Muscle of leg (tissue), 11 donors: ENCODE results near the gene TMEM242. TPM values are rescaled to one million over a fixed set of nuclear protein-coding genes. Genes with fewer than 3 reads are reported as not detected.
"Not testable (repeated sequence)": the region's sequence is repeated elsewhere in the genome, so short reads cannot be mapped to it uniquely, and the experiment has no call there.

Source experiments
- DNase-seq: peaks from one replicate; pipeline ENCODE4 v3.0.0; 2013
- H3K27ac ChIP-seq: one replicate; pipeline ENCODE4 v1.5.1; 2013; ENCODE audit warnings: mild to moderate bottlenecking, low read length, control low read depth
- H3K27me3 ChIP-seq: one replicate; pipeline ENCODE4 v1.6.1; 2013; ENCODE audit warnings: low read length; ENCODE audit not compliant: control insufficient read depth, insufficient read depth
- H3K36me3 ChIP-seq: one replicate; pipeline ENCODE4 v1.6.1; 2013; ENCODE audit warnings: low read length; ENCODE audit not compliant: control insufficient read depth, insufficient read depth
- H3K4me1 ChIP-seq: one replicate; pipeline ENCODE4 v1.6.1; 2013; ENCODE audit warnings: low read length; ENCODE audit not compliant: control insufficient read depth, insufficient read depth
- H3K4me3 ChIP-seq: one replicate; pipeline ENCODE4 v1.5.1; 2013; ENCODE audit warnings: low read length, control low read depth
- H3K9me3 ChIP-seq: replicated peaks from 2 replicates; pipeline ENCODE4 v1.6.1; 2013; ENCODE audit warnings: low read depth, low read length; ENCODE audit not compliant: control insufficient read depth
- WGBS: methylation state at CpG from one replicate; pipeline ENCODE4 v1.1.5; 2013; ENCODE audit warnings: missing lambda C conversion rate; ENCODE audit not compliant: insufficient coverage; 5-methylcytosine and 5-hydroxymethylcytosine counted together
- polyA plus RNA-seq, 8 donors: library from polyadenylated mRNA; unstranded; fragments of 120-200 nt; gene quantifications; one replicate each; pipeline versions ENCODE4 v1.2.1 to v1.2.3, GENCODE V29; 2013; ENCODE audit warnings: inconsistent platforms in 1 of 8, low replicate concordance in 1 of 8; ENCODE audit not compliant: insufficient read length in 8 of 8, insufficient read depth in 1 of 8
- total RNA-seq: library from RNA; stranded (reverse); fragments of 120-200 nt; gene quantifications from one replicate; pipeline ENCODE4 v1.2.4, GENCODE V29; 2013

The TMEM242 gene
- total and polyA plus RNA-seq, 9 donors, result 7.7 to 10.9 (median 9.8) TPM

DNA sequence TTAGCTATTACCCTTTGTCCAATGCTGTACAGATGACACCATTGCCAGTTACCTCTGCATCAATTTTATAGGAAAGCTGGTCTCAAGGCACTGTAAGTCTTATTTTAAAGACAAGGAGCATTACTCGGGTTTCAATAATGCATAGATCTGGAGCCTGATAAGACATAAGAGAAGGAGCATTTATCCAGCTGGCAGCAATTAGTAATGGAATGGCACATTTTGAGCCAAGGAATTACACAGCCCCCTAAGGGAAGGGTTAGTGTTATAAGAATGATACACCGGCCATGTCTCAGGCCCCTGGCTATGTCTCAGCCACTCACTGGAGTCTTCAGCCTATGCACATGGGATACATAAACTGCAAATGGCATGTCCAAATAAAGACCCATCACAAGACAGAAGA is 23.1 kb upstream of the TMEM242 start:
- DNase-seq, result no peak
- Histone ChIP-seq H3K36me3 (no peaks in the 10 kb centered on the region), H3K27ac (no peak overlapping the region), H3K4me3 (no peak overlapping the region), H3K4me1 (no peaks in the 10 kb centered on the region), H3K27me3 (peaks cover 2% of the 10 kb centered on the region), H3K9me3 (peaks cover 3% of the 10 kb centered on the region)
- WGBS, result 100% methylated on average over 2 of the region's 2 CpGs

GRCh38 chr6:157343732-157344131 is 20.4 kb upstream of the TMEM242 start:
- no peak overlapping the region for H3K27ac ChIP-seq
- no peaks in the 10 kb centered on the region for H3K9me3 ChIP-seq
- H3K27me3 ChIP-seq, result peaks cover 2% of the 10 kb centered on the region
- no peaks in the 10 kb centered on the region for H3K4me1 ChIP-seq
- H3K36me3 ChIP-seq, result no peaks in the 10 kb centered on the region
- no peak overlapping the region for H3K4me3 ChIP-seq
- WGBS, result 46% methylated on average over 4 of the region's 4 CpGs
- DNase-seq, result no peak

- Histone ChIP-seq H3K9me3 (no peaks in the 10 kb centered on the region), H3K27ac (no peak overlapping the region), H3K36me3 (no peaks in the 10 kb centered on the region), H3K4me3 (no peak overlapping the region), H3K4me1 (no peaks in the 10 kb centered on the region), H3K27me3 (no peaks in the 10 kb centered on the region)
- 86% methylated on average over 1 of the region's 1 CpG for WGBS
- no peak for DNase-seq
Observed at GRCh38 chr6:157339432-157339831, 16.1 kb upstream of the TMEM242 start.

DNA sequence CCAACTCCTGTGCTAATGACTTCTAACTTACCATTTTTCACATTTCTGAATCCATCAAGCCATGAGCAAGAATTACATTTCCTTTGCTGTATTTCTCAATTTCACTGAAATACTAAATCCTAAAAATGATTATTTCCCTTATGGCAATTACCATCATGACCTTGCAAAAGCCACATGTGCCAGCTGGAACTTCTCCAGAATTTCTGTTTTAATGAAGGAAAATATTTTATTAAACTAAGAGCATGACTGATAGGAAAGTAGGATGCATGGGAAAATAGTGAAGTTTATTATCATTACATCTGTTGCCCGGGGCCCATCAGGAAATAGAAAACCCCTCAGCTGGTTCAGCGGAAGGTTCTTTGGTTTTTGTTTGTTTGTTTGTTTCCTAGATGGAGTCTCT is 14.4 kb upstream of the TMEM242 start:
- Histone ChIP-seq H3K4me3 (no peak overlapping the region), H3K36me3 (no peaks in the 10 kb centered on the region), H3K9me3 (no peaks in the 10 kb centered on the region), H3K27ac (no peak overlapping the region), H3K4me1 (no peaks in the 10 kb centered on the region), H3K27me3 (peaks cover 3% of the 10 kb centered on the region)
- WGBS, result 100% methylated on average over 1 of the region's 2 CpGs
- DNase-seq, result no peak

DNA sequence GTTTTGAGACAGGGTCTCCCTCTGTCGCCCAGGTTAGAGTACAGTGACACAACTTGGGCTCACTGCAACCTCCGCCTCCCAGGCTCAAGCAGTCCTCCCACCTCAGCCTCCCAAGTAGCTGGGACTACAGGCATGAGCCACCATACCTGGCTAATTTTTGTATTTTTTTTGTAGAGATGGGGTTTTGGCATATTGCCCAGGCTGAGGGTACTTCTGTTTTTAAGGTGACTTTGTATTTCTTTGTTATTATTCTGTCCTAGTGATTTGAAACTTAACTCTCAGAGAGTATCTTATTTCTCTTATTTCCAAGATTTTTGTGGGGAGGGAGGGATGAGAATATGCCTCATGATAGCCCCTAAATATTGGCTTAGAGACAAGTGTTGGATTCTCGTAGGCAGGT is 14.0 kb upstream of the TMEM242 start:
- not testable (repeated sequence) for H3K4me1 ChIP-seq, H3K9me3 ChIP-seq, DNase-seq, H3K36me3 ChIP-seq, H3K27me3 ChIP-seq, H3K27ac ChIP-seq, H3K4me3 ChIP-seq
- WGBS, result no CpG with 5 or more reads among the region's 3 CpGs

DNA sequence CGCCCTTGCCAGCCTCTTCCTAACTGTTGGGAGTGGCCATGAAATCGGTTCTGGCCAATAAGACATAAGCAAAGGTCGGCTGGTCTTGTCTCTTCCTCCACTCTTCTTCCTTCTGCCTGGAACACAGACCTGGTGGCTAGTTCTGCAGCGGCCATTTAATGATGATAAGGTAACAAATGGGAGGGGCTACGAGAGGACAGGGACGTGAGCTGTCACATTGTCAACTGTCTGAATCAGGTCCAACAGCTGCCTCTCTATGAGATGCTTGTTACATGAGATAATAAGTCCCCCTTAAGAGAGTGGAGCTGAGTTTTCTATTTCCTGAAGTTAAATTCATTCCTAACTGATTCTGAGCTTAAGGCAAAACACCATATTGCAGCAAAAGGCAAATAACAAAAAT is 12.5 kb upstream of the TMEM242 start:
- Histone ChIP-seq H3K4me1 (no peaks in the 10 kb centered on the region), H3K36me3 (no peaks in the 10 kb centered on the region), H3K27me3 (peaks cover 3% of the 10 kb centered on the region), H3K27ac (no peak overlapping the region), H3K9me3 (no peaks in the 10 kb centered on the region), H3K4me3 (no peak overlapping the region)
- WGBS, result 28% methylated on average over 4 of the region's 6 CpGs
- DNase-seq, result peak; percentile 42

DNA sequence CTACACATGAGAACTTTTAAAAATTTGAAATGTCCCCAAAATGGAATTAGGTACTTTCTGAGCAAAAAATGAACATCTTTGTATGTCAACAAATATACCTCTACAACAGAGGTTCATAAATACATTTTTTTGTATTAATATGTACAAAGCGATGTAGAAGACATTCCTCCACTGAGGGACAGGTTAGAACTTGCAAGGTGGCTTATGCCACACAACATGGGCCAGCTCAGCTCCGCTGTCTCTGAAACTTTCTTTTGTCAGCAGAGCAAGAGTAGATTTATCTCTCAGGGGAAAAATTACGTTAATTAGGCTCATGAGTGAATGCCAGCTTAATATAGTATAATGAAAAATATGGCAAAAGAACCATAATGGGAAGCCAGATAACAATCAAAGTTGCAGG is 10.6 kb upstream of the TMEM242 start:
- Histone ChIP-seq H3K27me3 (peaks cover 7% of the 10 kb centered on the region), H3K27ac (no peak overlapping the region), H3K4me3 (no peak overlapping the region), H3K9me3 (no peaks in the 10 kb centered on the region), H3K36me3 (no peaks in the 10 kb centered on the region), H3K4me1 (no peaks in the 10 kb centered on the region)
- 100% methylated on average over 1 of the region's 3 CpGs for WGBS
- DNase-seq, result no peak

GRCh38 chr6:157333537-157333936 is 10.2 kb upstream of the TMEM242 start:
- Histone ChIP-seq H3K4me3 (no peak overlapping the region), H3K27me3 (peaks cover 7% of the 10 kb centered on the region), H3K36me3 (no peaks in the 10 kb centered on the region), H3K9me3 (no peaks in the 10 kb centered on the region), H3K4me1 (no peaks in the 10 kb centered on the region), H3K27ac (no peak overlapping the region)
- no peak for DNase-seq
- WGBS, result no CpG with 5 or more reads among the region's 4 CpGs

DNA sequence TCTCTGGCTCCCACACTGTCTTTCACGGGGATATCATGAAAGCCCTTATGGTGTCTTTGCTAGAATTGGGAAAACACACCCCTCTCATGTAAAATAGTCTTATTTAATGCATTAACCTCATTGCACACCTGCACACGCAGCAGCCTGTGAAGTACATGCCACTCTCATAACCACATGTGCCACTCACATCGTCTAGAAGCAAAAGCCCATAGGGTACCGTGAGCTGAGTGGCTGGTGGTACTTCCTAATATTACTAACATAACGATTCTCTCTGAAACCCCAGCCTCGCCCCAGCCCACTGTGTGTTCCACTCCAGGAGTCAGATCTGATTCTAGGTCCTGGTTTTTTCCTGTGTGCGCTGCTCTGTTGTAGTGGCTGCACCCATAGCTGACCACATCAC is 9.5 kb upstream of the TMEM242 start:
- Histone ChIP-seq H3K27ac (no peak overlapping the region), H3K36me3 (no peaks in the 10 kb centered on the region), H3K27me3 (peaks cover 7% of the 10 kb centered on the region), H3K9me3 (no peaks in the 10 kb centered on the region), H3K4me1 (no peaks in the 10 kb centered on the region), H3K4me3 (no peak overlapping the region)
- WGBS, result 94% methylated on average over 3 of the region's 7 CpGs
- DNase-seq, result no peak

GRCh38 chr6:157330831-157331230 is 7.5 kb upstream of the TMEM242 start:
- Histone ChIP-seq H3K4me1 (no peaks in the 10 kb centered on the region), H3K36me3 (no peaks in the 10 kb centered on the region), H3K9me3 (no peaks in the 10 kb centered on the region), H3K27ac (no peak overlapping the region), H3K4me3 (no peak overlapping the region), H3K27me3 (peaks cover 9% of the 10 kb centered on the region)
- no CpG with 5 or more reads among the region's 2 CpGs for WGBS
- DNase-seq, result no peak

DNA sequence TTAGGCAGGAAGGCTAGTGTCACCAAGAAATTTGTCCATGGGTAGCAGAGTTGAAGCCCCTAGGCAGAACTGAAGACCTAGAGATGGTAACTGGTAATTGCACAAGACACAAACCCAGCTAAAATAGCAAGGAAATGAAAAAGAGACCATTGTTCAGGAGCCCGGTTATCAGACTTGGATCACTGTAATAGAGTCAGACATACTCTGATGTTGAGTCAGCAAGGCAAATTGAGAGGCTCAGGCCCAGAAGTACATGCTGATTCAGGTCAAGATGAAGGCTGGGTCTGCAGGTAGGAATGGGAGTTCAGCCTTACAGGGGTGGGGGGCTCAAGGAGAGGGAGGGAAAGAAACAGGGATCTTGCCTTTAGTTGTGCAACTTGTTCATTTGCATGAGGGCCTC is 6.5 kb upstream of the TMEM242 start:
- Histone ChIP-seq H3K27me3 (peaks cover 9% of the 10 kb centered on the region), H3K9me3 (no peaks in the 10 kb centered on the region), H3K4me3 (no peak overlapping the region), H3K4me1 (no peaks in the 10 kb centered on the region), H3K36me3 (no peaks in the 10 kb centered on the region), H3K27ac (no peak overlapping the region)
- WGBS, result 80% methylated on average over 1 of the region's 1 CpG
- DNase-seq, result no peak
